MM.1S (cell line): ENCODE data around the gene CDC16.

Source experiments
- DNase-seq: peaks from one replicate; pipeline ENCODE4 v3.0.0-alpha.2; 2015
- H2AFZ ChIP-seq: fragments of 300-600 bp; sonication (generic); 2 replicates; pipeline ENCODE4 v1.6.0; 2016; ENCODE audit warnings: antibody characterized with exemption, low read length
- H3F3A ChIP-seq: fragments of 300-600 bp; sonication (generic); 2 replicates; pipeline ENCODE4 v1.6.1; 2016; ENCODE audit warnings: mild to moderate bottlenecking, antibody characterized with exemption, low read length, moderate library complexity, mixed read lengths; ENCODE audit not compliant: insufficient read depth
- H3K27ac ChIP-seq: fragments of 300-600 bp; sonication (generic); 2 replicates; pipeline ENCODE4 v1.5.1; 2016; ENCODE audit warnings: mild to moderate bottlenecking, low read length
- H3K27me3 ChIP-seq: fragments of 300-600 bp; sonication (generic); replicated peaks from 2 replicates; pipeline ENCODE4 v1.6.0; 2016; ENCODE audit warnings: low read length; ENCODE audit not compliant: insufficient read depth
- H3K36me3 ChIP-seq: fragments of 300-600 bp; sonication (generic); replicated peaks from 2 replicates; pipeline ENCODE4 v1.6.1; 2016; ENCODE audit warnings: mild to moderate bottlenecking, low read length, mixed read lengths; ENCODE audit not compliant: insufficient read depth
- H3K4me1 ChIP-seq: fragments of 300-600 bp; sonication (generic); 2 replicates; pipeline ENCODE4 v1.6.1; 2016; ENCODE audit warnings: low read length, mixed read lengths
- H3K4me2 ChIP-seq: fragments of 300-600 bp; sonication (generic); 2 replicates; pipeline ENCODE4 v1.6.0; 2016; ENCODE audit warnings: low read depth, low read length
- H3K4me3 ChIP-seq: fragments of 300-600 bp; sonication (generic); 2 replicates; pipeline ENCODE4 v1.5.1; 2016; ENCODE audit warnings: low read length, mixed read lengths
- H3K79me2 ChIP-seq: fragments of 300-600 bp; sonication (generic); 2 replicates; pipeline ENCODE4 v1.6.1; 2016; ENCODE audit warnings: mixed run types, low read length, mixed read lengths
- H3K9ac ChIP-seq: fragments of 300-600 bp; sonication (generic); 2 replicates; pipeline ENCODE4 v1.6.1; 2016; ENCODE audit warnings: low read length, mixed read lengths
- H3K9me2 ChIP-seq: fragments of 300-600 bp; sonication (generic); replicated peaks from 2 replicates; pipeline ENCODE4 v1.6.1; 2016; ENCODE audit warnings: mild to moderate bottlenecking, low read length, mixed read lengths; ENCODE audit not compliant: insufficient read depth
- H3K9me3 ChIP-seq: fragments of 300-600 bp; sonication (generic); replicated peaks from 2 replicates; pipeline ENCODE4 v1.6.1; 2016; ENCODE audit warnings: mild to moderate bottlenecking, low read length, mixed read lengths; ENCODE audit not compliant: insufficient read depth
- H4K20me1 ChIP-seq: fragments of 300-600 bp; sonication (generic); 2 replicates; pipeline ENCODE4 v1.6.1; 2016; ENCODE audit warnings: mild to moderate bottlenecking, low read length, moderate library complexity, mixed read lengths; ENCODE audit not compliant: insufficient read depth
- EZH2 ChIP-seq: fragments of 300-600 bp; sonication (generic); optimal IDR thresholded peaks from 2 replicates; pipeline ENCODE3; 2017; ENCODE audit warnings: low read depth, mild to moderate bottlenecking, antibody characterized with exemption, low read length, mixed read lengths
- EZH2phosphoT487 ChIP-seq: fragments of 300-600 bp; sonication (generic); IDR thresholded peaks from 2 replicates; pipeline ENCODE4 v1.6.1; 2018; ENCODE audit warnings: antibody characterized with exemption, low read length
- TF ChIP-seq, protein P1 (sequence below): fragments of 300-600 bp; sonication (generic); IDR thresholded peaks from 2 replicates; pipeline ENCODE4 v1.5.1; 2016; ENCODE audit warnings: antibody characterized with exemption, low read length, mixed read lengths

CDC16 gene

DNA sequence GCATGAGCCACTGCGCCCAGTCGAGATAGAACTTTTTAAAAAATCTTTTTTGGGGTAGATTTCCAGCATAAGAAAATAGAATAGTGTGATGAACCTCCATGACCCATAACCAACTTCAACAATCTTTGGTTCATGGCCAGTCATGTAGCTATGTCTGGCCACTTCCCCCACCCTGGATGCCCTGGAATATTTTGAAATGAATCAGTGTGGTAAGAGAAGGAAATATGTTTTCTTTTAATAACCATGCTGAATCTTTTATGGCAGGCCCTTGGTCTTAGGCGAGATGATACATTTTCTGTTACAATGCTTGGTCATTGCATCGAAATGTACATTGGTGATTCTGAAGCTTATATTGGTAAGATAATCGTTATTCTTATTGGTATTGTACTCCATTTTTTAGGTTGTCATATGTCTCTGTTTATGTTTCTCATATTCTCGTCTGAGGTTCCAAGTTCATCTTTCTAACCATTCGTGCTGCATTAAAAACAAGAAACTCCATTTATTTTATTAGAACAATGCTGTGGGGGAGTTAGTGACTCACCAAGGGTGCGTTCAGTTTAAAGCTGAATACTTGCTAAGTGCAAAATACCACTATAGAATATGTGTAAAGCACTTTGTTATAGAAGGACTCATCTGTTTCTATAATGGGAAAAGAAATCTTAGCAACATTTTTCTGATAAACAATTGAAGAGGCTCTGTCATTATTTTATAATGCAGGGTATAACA, 30.4 kb downstream of the CDC16 start:
- Histone ChIP-seq H3K4me2 (no peak overlapping the region), H3K4me1 (peaks cover 85% of the 10 kb centered on the region), H3K9me3 (no peaks in the 10 kb centered on the region)

DNA sequence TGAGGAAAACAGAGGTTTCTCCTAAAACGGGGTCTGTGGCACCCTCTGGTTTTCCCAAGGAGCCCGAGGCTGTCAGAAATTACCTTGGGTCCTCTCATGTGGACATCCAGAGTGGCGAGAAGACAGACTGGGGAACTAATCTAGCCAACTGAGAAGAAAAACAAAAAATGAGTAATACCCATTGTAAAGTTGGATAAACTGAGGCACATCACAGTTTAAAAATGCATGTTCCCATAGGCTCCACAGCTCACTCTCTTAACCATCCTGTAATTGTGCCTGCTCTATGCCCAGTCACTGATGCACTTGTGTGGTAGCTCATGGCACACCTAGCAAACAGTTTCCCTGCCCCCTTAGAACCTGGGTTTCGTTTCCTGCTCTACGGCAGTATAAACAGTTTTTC, 31.5 kb downstream of the CDC16 start:
- Histone ChIP-seq H3K4me3 (no peak overlapping the region), H3K9me2 (no peaks in the 10 kb centered on the region), H4K20me1 (no peaks in the 10 kb centered on the region), H3F3A (peaks cover 30% of the 10 kb centered on the region), H3K9ac (peak overlapping the region; percentile 7; the same call in 1 of the 2 replicates), H3K4me2 (peak overlapping the region; percentile 2; the same call in 1 of the 2 replicates), H3K79me2 (peaks cover 65% of the 10 kb centered on the region), H3K9me3 (no peaks in the 10 kb centered on the region), H3K27me3 (no peaks in the 10 kb centered on the region), H3K4me1 (peaks cover 73% of the 10 kb centered on the region), H3K36me3 (peaks cover 26% of the 10 kb centered on the region), H2AFZ (no peak overlapping the region), H3K27ac (peak overlapping the region; percentile 40; the same call in 1 of the 2 replicates)
- DNase-seq = peak; percentile 55
- TF ChIP-seq, protein P1, sequence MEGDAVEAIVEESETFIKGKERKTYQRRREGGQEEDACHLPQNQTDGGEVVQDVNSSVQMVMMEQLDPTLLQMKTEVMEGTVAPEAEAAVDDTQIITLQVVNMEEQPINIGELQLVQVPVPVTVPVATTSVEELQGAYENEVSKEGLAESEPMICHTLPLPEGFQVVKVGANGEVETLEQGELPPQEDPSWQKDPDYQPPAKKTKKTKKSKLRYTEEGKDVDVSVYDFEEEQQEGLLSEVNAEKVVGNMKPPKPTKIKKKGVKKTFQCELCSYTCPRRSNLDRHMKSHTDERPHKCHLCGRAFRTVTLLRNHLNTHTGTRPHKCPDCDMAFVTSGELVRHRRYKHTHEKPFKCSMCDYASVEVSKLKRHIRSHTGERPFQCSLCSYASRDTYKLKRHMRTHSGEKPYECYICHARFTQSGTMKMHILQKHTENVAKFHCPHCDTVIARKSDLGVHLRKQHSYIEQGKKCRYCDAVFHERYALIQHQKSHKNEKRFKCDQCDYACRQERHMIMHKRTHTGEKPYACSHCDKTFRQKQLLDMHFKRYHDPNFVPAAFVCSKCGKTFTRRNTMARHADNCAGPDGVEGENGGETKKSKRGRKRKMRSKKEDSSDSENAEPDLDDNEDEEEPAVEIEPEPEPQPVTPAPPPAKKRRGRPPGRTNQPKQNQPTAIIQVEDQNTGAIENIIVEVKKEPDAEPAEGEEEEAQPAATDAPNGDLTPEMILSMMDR = no peak
- TF ChIP-seq EZH2phosphoT487 = no peak
- TF ChIP-seq EZH2 = no peak

More for the DNA sequence above, 30.4 kb downstream of the CDC16 start:
- peaks cover 42% of the 10 kb centered on the region for H3F3A ChIP-seq
- no peak overlapping the region for H3K27ac ChIP-seq
- no peaks in the 10 kb centered on the region for H4K20me1 ChIP-seq
- TF ChIP-seq, protein P1 = no peak
- TF ChIP-seq EZH2phosphoT487 (no peak), EZH2 (no peak)
- H3K9ac ChIP-seq = no peak overlapping the region
- no peak overlapping the region for H2AFZ ChIP-seq
- no peaks in the 10 kb centered on the region for H3K9me2 ChIP-seq
- peaks cover 65% of the 10 kb centered on the region for H3K79me2 ChIP-seq
- no peak overlapping the region for H3K4me3 ChIP-seq
- no peak for DNase-seq
- H3K36me3 ChIP-seq = peaks cover 26% of the 10 kb centered on the region
- no peaks in the 10 kb centered on the region for H3K27me3 ChIP-seq

GRCh38 chr13:114268344-114269280, 33.9 kb downstream of the CDC16 start:
- Histone ChIP-seq H3K4me1 (peaks cover 64% of the 10 kb centered on the region), H4K20me1 (no peaks in the 10 kb centered on the region), H3K79me2 (peaks cover 60% of the 10 kb centered on the region), H3K4me2 (no peak overlapping the region), H3K9me3 (no peaks in the 10 kb centered on the region), H2AFZ (no peak overlapping the region), H3K27ac (no peak overlapping the region; the same call in 1 of the 2 replicates), H3K36me3 (peaks cover 26% of the 10 kb centered on the region), H3K27me3 (no peaks in the 10 kb centered on the region), H3F3A (peaks cover 9% of the 10 kb centered on the region), H3K9me2 (no peaks in the 10 kb centered on the region), H3K4me3 (no peak overlapping the region), H3K9ac (no peak overlapping the region)
- TF ChIP-seq EZH2 (no peak), EZH2phosphoT487 (no peak)
- TF ChIP-seq, protein P1 = no peak
- DNase-seq = no peak
